ENCODE results near the gene GNMT.
"Not testable (repeated sequence)": the region's sequence is repeated elsewhere in the genome, so short reads cannot be mapped to it uniquely, and the experiment has no call there.

Gene GNMT

GRCh38 chr6:42988486-42989020, 28.0 kb downstream of the GNMT start:
- H3K27ac ChIP-seq = no peak overlapping the region
- H3K27me3 ChIP-seq (replicated peaks) = no peaks in the 10 kb centered on the region
- H3K36me3 ChIP-seq (replicated peaks) = peaks cover 16% of the 10 kb centered on the region
- H3K4me3 ChIP-seq (ENCODE audit: low read depth, low read length) = no peak overlapping the region
- in situ Hi-C loops (cut with HindIII; ENCODE audit: low pct_ligation_motif_present, low sequenced_read_pairs) = no loop called here
- TF ChIP-seq CTCF (IDR thresholded peaks at IDR 0.05; ENCODE audit: low read depth, low read length, missing control alignments) = no peak
- no peak for DNase-seq

- Histone ChIP-seq H3K27ac (no peak overlapping the region), H3K27me3 (replicated peaks) (no peaks in the 10 kb centered on the region), H3K36me3 (replicated peaks) (peaks cover 16% of the 10 kb centered on the region), H3K4me3 (ENCODE audit: low read depth, low read length) (no peak overlapping the region)
- no peak for DNase-seq
- no peak for TF ChIP-seq CTCF (IDR thresholded peaks at IDR 0.05; ENCODE audit: low read depth, low read length, missing control alignments)
- in situ Hi-C loops (cut with HindIII; ENCODE audit: low pct_ligation_motif_present, low sequenced_read_pairs) = no loop called here
Measured at GRCh38 chr6:42989923-42990322, 29.4 kb downstream of the GNMT start.

- H3K4me3 ChIP-seq (ENCODE audit: low read depth, low read length) = no peak overlapping the region
- DNase-seq = no peak
- H3K36me3 ChIP-seq (replicated peaks) = peaks cover 16% of the 10 kb centered on the region
- in situ Hi-C loops (cut with HindIII; ENCODE audit: low pct_ligation_motif_present, low sequenced_read_pairs) = no loop called here
- no peak overlapping the region for H3K27ac ChIP-seq
- TF ChIP-seq CTCF (IDR thresholded peaks at IDR 0.05; ENCODE audit: low read depth, low read length, missing control alignments) = no peak
- no peaks in the 10 kb centered on the region for H3K27me3 ChIP-seq (replicated peaks)
Measured at GRCh38 chr6:42993445-42993844, 32.9 kb downstream of the GNMT start.

GRCh38 chr6:42996513-42996912, 36.0 kb downstream of the GNMT start:
- H3K27me3 ChIP-seq (replicated peaks) = no peaks in the 10 kb centered on the region
- H3K36me3 ChIP-seq (replicated peaks) = peaks cover under 1% of the 10 kb centered on the region
- no peak for TF ChIP-seq CTCF (IDR thresholded peaks at IDR 0.05; ENCODE audit: low read depth, low read length, missing control alignments)
- H3K27ac ChIP-seq = no peak overlapping the region
- DNase-seq = no peak
- in situ Hi-C loops (cut with HindIII; ENCODE audit: low pct_ligation_motif_present, low sequenced_read_pairs) = no loop called here
- no peak overlapping the region for H3K4me3 ChIP-seq (ENCODE audit: low read depth, low read length)

GRCh38 chr6:42998205-42998604, 37.7 kb downstream of the GNMT start:
- H3K4me3 ChIP-seq (ENCODE audit: low read depth, low read length); H3K36me3 ChIP-seq (replicated peaks); H3K27me3 ChIP-seq (replicated peaks); in situ Hi-C loops (cut with HindIII; ENCODE audit: low pct_ligation_motif_present, low sequenced_read_pairs); H3K27ac ChIP-seq; DNase-seq: not testable (repeated sequence)

GRCh38 chr6:43001843-43002242, 41.3 kb downstream of the GNMT start:
- no peak for TF ChIP-seq CTCF (IDR thresholded peaks at IDR 0.05; ENCODE audit: low read depth, low read length, missing control alignments)
- Histone ChIP-seq H3K27ac (no peak overlapping the region), H3K4me3 (ENCODE audit: low read depth, low read length) (no peak overlapping the region), H3K36me3 (replicated peaks) (peaks cover under 1% of the 10 kb centered on the region), H3K27me3 (replicated peaks) (no peaks in the 10 kb centered on the region)
- no peak for DNase-seq
- in situ Hi-C loops (cut with HindIII; ENCODE audit: low pct_ligation_motif_present, low sequenced_read_pairs) = no loop called here

Data from brain microvascular endothelial cell (primary cell).